ENCODE data around the gene ZNF610. TPM values are rescaled to one million over a fixed set of nuclear protein-coding genes. Genes with fewer than 3 reads are reported as not detected.

ZNF610 gene
- total RNA-seq, 1 experiment from 2014 or later, result 4.4 TPM

DNA sequence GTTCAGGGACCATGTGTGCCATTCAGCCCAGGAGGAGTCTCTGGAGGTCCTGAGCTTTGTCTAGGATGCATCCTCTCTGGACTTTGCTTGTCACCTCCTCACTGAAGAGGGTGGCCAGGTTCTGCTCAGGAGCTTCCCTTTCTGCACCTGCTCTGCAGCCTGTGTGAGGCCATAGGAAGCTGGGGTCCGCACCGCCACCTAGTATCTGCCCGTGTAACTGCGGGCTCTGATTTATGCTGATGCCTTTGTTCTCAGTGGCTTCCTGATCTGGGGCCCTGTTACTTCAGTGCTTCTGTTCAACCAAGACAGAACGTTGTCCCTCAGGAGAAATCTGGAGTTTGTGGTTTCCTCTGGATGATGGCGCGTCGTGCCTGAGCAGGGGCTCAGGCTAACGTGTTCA, 15.5 kb downstream of the ZNF610 start:
- Mint-ChIP-seq H3K4me3 (no peak overlapping the region), H3K36me3 (peaks cover 62% of the 10 kb centered on the region), H3K9me3 (peaks cover 12% of the 10 kb centered on the region), H3K27ac (no peak overlapping the region), H3K4me1 (peaks cover 8% of the 10 kb centered on the region), H3K27me3 (ENCODE audit: low read depth) (no peaks in the 10 kb centered on the region)
- DNase-seq (ENCODE audit: low spot score) (peak; percentile 80), ATAC-seq (peak; percentile 99)
- TF ChIP-seq ZNF423 (CRISPR knock-in tag; IDR thresholded peaks at IDR 0.05), result no peak
- TF ChIP-seq, protein P1, sequence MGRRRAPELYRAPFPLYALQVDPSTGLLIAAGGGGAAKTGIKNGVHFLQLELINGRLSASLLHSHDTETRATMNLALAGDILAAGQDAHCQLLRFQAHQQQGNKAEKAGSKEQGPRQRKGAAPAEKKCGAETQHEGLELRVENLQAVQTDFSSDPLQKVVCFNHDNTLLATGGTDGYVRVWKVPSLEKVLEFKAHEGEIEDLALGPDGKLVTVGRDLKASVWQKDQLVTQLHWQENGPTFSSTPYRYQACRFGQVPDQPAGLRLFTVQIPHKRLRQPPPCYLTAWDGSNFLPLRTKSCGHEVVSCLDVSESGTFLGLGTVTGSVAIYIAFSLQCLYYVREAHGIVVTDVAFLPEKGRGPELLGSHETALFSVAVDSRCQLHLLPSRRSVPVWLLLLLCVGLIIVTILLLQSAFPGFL (CRISPR knock-in tag; IDR thresholded peaks at IDR 0.05; ENCODE audit: borderline replicate concordance), result no peak
- TF ChIP-seq, protein P2, sequence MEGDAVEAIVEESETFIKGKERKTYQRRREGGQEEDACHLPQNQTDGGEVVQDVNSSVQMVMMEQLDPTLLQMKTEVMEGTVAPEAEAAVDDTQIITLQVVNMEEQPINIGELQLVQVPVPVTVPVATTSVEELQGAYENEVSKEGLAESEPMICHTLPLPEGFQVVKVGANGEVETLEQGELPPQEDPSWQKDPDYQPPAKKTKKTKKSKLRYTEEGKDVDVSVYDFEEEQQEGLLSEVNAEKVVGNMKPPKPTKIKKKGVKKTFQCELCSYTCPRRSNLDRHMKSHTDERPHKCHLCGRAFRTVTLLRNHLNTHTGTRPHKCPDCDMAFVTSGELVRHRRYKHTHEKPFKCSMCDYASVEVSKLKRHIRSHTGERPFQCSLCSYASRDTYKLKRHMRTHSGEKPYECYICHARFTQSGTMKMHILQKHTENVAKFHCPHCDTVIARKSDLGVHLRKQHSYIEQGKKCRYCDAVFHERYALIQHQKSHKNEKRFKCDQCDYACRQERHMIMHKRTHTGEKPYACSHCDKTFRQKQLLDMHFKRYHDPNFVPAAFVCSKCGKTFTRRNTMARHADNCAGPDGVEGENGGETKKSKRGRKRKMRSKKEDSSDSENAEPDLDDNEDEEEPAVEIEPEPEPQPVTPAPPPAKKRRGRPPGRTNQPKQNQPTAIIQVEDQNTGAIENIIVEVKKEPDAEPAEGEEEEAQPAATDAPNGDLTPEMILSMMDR (IDR thresholded peaks at IDR 0.05), result peak; percentile 37; the same call in 1 of the 2 replicates
- TF ChIP-seq JAZF1 (CRISPR knock-in tag; IDR thresholded peaks at IDR 0.05), result no peak
- ChIA-PET POLR2A (no interaction called here), CTCF (interaction anchor here (0.6 to 1.3 kb wide), 12 partner anchors 8 to 471 kb away, joined by 3 to 7 read pairs (median 4); partner anchors contain the start of gene ZNF880)

DNA sequence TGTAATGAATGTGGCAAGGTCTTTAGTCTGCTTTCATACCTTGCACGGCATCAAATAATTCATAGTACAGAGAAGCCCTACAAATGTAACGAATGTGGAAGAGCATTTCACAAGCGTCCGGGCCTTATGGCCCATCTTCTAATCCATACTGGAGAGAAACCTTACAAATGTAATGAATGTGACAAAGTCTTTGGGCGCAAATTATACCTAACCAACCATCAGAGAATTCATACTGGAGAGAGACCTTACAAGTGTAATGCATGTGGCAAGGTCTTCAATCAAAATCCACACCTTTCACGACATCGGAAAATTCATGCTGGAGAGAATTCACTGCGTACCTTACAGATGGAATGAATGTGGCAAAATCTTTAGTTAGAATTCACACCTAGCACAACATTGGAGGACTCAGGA, 30.4 kb downstream of the ZNF610 start:
- ChIA-PET POLR2A (no interaction called here), CTCF (no interaction called here)
- Mint-ChIP-seq H3K4me3 (no peak overlapping the region), H3K27me3 (ENCODE audit: low read depth) (peaks cover 3% of the 10 kb centered on the region), H3K36me3 (peaks cover 60% of the 10 kb centered on the region), H3K27ac (no peak overlapping the region), H3K9me3 (peaks cover 54% of the 10 kb centered on the region), H3K4me1 (peaks cover 9% of the 10 kb centered on the region; the same call in 1 of the 2 replicates)
- DNase-seq (ENCODE audit: low spot score), result no peak
- ATAC-seq, result no peak
- TF ChIP-seq, protein P3, sequence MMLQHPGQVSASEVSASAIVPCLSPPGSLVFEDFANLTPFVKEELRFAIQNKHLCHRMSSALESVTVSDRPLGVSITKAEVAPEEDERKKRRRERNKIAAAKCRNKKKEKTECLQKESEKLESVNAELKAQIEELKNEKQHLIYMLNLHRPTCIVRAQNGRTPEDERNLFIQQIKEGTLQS (CRISPR knock-in tag; conservative IDR thresholded peaks at IDR 0.05), result no peak
- TF ChIP-seq SP1 (CRISPR knock-in tag; conservative IDR thresholded peaks at IDR 0.05) (no peak), NR3C1 (CRISPR knock-in tag; conservative IDR thresholded peaks at IDR 0.05; ENCODE audit: low read depth) (no peak), NR1H2 (CRISPR knock-in tag; IDR thresholded peaks at IDR 0.05) (no peak), KAT7 (CRISPR knock-in tag; IDR thresholded peaks at IDR 0.05; ENCODE audit: borderline replicate concordance) (no peak), ATF1 (CRISPR knock-in tag; IDR thresholded peaks at IDR 0.05) (no peak), HMGA2 (CRISPR knock-in tag; IDR thresholded peaks at IDR 0.05) (no peak)
- TF ChIP-seq, protein P4, sequence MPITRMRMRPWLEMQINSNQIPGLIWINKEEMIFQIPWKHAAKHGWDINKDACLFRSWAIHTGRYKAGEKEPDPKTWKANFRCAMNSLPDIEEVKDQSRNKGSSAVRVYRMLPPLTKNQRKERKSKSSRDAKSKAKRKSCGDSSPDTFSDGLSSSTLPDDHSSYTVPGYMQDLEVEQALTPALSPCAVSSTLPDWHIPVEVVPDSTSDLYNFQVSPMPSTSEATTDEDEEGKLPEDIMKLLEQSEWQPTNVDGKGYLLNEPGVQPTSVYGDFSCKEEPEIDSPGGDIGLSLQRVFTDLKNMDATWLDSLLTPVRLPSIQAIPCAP (CRISPR knock-in tag; IDR thresholded peaks at IDR 0.05), result no peak
- TF ChIP-seq, protein P5, sequence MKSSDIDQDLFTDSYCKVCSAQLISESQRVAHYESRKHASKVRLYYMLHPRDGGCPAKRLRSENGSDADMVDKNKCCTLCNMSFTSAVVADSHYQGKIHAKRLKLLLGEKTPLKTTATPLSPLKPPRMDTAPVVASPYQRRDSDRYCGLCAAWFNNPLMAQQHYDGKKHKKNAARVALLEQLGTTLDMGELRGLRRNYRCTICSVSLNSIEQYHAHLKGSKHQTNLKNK (CRISPR knock-in tag; IDR thresholded peaks at IDR 0.05), result no peak

DNA sequence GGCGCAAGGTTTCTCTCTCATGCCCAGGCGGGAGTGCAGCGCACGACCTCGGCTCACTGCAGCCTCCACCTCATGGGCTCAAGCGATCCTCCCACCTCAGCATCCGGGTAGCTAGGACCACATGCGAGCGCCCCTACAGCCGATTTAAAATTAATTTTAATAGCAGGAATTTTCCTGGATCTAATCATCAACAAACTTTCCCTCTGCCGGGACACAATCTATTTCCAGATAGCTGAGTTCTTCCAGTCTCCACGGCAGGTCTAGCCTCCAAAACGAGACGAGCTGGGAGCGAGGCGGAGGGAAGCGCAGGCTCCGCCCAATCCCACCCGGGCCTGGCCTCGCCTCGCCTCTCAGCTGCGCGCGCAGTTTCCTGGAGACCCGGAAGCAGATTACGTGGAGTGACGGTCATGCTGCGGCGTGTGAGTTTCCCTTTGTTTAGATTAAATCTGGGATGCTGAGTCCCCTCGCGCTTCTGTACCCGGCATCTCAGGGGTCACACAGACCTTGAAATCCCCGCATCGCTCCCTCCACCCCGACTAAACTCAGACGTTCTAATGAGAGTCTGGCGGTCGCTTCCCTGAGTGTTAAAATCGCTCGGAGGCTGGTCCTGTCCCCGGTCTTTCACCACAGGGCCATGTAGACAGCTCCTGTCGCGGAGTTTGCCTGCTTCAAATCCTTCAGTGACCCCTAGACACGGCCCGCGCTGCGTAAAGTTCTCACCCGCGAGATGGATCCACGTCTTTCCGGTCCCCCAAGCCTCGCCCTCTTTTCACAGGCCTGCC, 33.7 kb downstream of the ZNF610 start, which contains the start of gene ZNF880:
Gene ZNF880 (plus strand): TSS at position 365 of the 782 bp plus-strand sequence. CDS start 43 bp downstream, at position 408.
- Mint-ChIP-seq H3K4me3 (peak within 1 kb of the TSS; percentile 90), H3K9me3 (peaks cover 30% of the 10 kb centered on the region), H3K27me3 (ENCODE audit: low read depth) (peaks cover 3% of the 10 kb centered on the region), H3K27ac (peak within 1 kb of the TSS; percentile 96), H3K4me1 (peaks cover 9% of the 10 kb centered on the region; the same call in 1 of the 2 replicates), H3K36me3 (peaks cover 49% of the 10 kb centered on the region)
- ATAC-seq (peak; percentile 99), DNase-seq (ENCODE audit: low spot score) (peak; percentile 93)
- TF ChIP-seq, protein P6, sequence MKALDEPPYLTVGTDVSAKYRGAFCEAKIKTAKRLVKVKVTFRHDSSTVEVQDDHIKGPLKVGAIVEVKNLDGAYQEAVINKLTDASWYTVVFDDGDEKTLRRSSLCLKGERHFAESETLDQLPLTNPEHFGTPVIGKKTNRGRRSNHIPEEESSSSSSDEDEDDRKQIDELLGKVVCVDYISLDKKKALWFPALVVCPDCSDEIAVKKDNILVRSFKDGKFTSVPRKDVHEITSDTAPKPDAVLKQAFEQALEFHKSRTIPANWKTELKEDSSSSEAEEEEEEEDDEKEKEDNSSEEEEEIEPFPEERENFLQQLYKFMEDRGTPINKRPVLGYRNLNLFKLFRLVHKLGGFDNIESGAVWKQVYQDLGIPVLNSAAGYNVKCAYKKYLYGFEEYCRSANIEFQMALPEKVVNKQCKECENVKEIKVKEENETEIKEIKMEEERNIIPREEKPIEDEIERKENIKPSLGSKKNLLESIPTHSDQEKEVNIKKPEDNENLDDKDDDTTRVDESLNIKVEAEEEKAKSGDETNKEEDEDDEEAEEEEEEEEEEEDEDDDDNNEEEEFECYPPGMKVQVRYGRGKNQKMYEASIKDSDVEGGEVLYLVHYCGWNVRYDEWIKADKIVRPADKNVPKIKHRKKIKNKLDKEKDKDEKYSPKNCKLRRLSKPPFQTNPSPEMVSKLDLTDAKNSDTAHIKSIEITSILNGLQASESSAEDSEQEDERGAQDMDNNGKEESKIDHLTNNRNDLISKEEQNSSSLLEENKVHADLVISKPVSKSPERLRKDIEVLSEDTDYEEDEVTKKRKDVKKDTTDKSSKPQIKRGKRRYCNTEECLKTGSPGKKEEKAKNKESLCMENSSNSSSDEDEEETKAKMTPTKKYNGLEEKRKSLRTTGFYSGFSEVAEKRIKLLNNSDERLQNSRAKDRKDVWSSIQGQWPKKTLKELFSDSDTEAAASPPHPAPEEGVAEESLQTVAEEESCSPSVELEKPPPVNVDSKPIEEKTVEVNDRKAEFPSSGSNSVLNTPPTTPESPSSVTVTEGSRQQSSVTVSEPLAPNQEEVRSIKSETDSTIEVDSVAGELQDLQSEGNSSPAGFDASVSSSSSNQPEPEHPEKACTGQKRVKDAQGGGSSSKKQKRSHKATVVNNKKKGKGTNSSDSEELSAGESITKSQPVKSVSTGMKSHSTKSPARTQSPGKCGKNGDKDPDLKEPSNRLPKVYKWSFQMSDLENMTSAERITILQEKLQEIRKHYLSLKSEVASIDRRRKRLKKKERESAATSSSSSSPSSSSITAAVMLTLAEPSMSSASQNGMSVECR (CRISPR knock-in tag; IDR thresholded peaks at IDR 0.05; ENCODE audit: borderline replicate concordance), result 0 out of 2 replicates have a peak, but pooled peaks have one; percentile 35
- TF ChIP-seq, protein P7, sequence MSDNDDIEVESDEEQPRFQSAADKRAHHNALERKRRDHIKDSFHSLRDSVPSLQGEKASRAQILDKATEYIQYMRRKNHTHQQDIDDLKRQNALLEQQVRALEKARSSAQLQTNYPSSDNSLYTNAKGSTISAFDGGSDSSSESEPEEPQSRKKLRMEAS (CRISPR knock-in tag; IDR thresholded peaks at IDR 0.05), result peak; percentile 48; the same call in 1 of the 2 replicates
- TF ChIP-seq ZNF232 (CRISPR knock-in tag; IDR thresholded peaks at IDR 0.05) (no peak), FOXP1 (CRISPR knock-in tag; IDR thresholded peaks at IDR 0.05; ENCODE audit: borderline replicate concordance) (no peak), RORB (CRISPR knock-in tag; IDR thresholded peaks at IDR 0.05) (no peak), HMGA2 (CRISPR knock-in tag; IDR thresholded peaks at IDR 0.05) (peak; percentile 3; the same call in 1 of the 2 replicates)
- TF ChIP-seq, protein P8, sequence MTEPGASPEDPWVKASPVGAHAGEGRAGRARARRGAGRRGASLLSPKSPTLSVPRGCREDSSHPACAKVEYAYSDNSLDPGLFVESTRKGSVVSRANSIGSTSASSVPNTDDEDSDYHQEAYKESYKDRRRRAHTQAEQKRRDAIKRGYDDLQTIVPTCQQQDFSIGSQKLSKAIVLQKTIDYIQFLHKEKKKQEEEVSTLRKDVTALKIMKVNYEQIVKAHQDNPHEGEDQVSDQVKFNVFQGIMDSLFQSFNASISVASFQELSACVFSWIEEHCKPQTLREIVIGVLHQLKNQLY (CRISPR knock-in tag; IDR thresholded peaks at IDR 0.05), result no peak
- ChIA-PET CTCF (interaction anchor here (0.6 to 1.4 kb wide), 7 partner anchors 18 to 232 kb away, joined by 3 to 9 read pairs (median 3); no protein-coding TSS in a partner anchor), POLR2A (no interaction called here)

All from WTC11 (cell line).